ENCODE measurements around the gene ECE2.
A peak's percentile ranks its signal among the peaks of the same experiment; 100 is the strongest.

ECE2 gene

DNA sequence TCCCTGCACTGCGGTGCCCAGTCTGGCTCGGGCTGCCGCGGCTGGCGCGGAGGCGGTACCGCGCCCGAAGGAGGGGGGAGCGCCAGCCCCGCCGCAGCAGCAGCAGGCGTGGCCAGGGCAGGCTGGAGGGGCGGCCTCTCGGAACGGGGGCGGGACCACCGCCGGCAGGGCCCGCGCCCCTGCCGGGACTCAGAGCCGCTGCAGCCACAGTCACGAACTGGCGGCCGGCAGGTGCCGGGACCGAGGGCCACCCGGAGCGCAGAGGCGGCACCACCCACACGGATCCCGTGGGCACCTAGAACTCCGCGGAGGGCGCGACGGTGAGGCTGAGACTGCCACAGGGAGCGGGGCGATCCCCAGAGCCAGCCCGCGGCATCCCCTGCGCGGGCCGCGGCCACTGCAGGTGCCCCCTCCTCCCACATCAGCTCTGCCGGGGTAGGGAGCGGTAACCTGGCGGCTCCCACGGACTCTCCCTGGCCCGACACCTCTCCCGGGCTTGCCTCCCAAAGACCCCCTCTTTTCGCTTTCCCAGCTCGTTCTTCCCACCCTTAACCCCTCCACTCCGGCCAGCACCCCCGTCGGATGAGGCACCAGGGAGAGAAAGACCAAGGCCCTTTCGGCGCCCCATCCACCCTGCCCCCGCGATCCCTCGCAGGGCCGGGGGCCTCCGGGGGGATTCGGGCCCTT is 46.3 kb upstream of the ECE2 start, which contains the start of gene VWA5B2 (continued):
- TF ChIP-seq, protein P1, sequence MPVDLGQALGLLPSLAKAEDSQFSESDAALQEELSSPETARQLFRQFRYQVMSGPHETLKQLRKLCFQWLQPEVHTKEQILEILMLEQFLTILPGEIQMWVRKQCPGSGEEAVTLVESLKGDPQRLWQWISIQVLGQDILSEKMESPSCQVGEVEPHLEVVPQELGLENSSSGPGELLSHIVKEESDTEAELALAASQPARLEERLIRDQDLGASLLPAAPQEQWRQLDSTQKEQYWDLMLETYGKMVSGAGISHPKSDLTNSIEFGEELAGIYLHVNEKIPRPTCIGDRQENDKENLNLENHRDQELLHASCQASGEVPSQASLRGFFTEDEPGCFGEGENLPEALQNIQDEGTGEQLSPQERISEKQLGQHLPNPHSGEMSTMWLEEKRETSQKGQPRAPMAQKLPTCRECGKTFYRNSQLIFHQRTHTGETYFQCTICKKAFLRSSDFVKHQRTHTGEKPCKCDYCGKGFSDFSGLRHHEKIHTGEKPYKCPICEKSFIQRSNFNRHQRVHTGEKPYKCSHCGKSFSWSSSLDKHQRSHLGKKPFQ (tag by site-specific recombination; IDR thresholded peaks at IDR 0.05) = no peak
- TF ChIP-seq, protein P2, sequence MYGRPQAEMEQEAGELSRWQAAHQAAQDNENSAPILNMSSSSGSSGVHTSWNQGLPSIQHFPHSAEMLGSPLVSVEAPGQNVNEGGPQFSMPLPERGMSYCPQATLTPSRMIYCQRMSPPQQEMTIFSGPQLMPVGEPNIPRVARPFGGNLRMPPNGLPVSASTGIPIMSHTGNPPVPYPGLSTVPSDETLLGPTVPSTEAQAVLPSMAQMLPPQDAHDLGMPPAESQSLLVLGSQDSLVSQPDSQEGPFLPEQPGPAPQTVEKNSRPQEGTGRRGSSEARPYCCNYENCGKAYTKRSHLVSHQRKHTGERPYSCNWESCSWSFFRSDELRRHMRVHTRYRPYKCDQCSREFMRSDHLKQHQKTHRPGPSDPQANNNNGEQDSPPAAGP (tag by site-specific recombination; IDR thresholded peaks at IDR 0.05) = 0 out of 2 replicates have a peak, but pooled peaks have one; percentile 38
- peak; percentile 45 for TF ChIP-seq SP3 (tag by site-specific recombination; IDR thresholded peaks at IDR 0.05)
- TF ChIP-seq ZNF324 (tag by site-specific recombination; IDR thresholded peaks at IDR 0.05) = no peak
- TF ChIP-seq ZNF140 (tag by site-specific recombination; IDR thresholded peaks at IDR 0.05) = no peak
- TF ChIP-seq, protein P3, sequence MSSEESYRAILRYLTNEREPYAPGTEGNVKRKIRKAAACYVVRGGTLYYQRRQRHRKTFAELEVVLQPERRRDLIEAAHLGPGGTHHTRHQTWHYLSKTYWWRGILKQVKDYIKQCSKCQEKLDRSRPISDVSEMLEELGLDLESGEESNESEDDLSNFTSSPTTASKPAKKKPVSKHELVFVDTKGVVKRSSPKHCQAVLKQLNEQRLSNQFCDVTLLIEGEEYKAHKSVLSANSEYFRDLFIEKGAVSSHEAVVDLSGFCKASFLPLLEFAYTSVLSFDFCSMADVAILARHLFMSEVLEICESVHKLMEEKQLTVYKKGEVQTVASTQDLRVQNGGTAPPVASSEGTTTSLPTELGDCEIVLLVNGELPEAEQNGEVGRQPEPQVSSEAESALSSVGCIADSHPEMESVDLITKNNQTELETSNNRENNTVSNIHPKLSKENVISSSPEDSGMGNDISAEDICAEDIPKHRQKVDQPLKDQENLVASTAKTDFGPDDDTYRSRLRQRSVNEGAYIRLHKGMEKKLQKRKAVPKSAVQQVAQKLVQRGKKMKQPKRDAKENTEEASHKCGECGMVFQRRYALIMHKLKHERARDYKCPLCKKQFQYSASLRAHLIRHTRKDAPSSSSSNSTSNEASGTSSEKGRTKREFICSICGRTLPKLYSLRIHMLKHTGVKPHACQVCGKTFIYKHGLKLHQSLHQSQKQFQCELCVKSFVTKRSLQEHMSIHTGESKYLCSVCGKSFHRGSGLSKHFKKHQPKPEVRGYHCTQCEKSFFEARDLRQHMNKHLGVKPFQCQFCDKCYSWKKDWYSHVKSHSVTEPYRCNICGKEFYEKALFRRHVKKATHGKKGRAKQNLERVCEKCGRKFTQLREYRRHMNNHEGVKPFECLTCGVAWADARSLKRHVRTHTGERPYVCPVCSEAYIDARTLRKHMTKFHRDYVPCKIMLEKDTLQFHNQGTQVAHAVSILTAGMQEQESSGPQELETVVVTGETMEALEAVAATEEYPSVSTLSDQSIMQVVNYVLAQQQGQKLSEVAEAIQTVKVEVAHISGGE (tag by site-specific recombination; conservative IDR thresholded peaks at IDR 0.05; ENCODE audit: low read depth) = 0 out of 2 replicates have a peak, but pooled peaks have one; percentile 14
- TF ChIP-seq ZFP37 (tag by site-specific recombination; IDR thresholded peaks at IDR 0.05) = peak; percentile 48; the same call in 1 of the 2 replicates
- TF ChIP-seq, protein P4, sequence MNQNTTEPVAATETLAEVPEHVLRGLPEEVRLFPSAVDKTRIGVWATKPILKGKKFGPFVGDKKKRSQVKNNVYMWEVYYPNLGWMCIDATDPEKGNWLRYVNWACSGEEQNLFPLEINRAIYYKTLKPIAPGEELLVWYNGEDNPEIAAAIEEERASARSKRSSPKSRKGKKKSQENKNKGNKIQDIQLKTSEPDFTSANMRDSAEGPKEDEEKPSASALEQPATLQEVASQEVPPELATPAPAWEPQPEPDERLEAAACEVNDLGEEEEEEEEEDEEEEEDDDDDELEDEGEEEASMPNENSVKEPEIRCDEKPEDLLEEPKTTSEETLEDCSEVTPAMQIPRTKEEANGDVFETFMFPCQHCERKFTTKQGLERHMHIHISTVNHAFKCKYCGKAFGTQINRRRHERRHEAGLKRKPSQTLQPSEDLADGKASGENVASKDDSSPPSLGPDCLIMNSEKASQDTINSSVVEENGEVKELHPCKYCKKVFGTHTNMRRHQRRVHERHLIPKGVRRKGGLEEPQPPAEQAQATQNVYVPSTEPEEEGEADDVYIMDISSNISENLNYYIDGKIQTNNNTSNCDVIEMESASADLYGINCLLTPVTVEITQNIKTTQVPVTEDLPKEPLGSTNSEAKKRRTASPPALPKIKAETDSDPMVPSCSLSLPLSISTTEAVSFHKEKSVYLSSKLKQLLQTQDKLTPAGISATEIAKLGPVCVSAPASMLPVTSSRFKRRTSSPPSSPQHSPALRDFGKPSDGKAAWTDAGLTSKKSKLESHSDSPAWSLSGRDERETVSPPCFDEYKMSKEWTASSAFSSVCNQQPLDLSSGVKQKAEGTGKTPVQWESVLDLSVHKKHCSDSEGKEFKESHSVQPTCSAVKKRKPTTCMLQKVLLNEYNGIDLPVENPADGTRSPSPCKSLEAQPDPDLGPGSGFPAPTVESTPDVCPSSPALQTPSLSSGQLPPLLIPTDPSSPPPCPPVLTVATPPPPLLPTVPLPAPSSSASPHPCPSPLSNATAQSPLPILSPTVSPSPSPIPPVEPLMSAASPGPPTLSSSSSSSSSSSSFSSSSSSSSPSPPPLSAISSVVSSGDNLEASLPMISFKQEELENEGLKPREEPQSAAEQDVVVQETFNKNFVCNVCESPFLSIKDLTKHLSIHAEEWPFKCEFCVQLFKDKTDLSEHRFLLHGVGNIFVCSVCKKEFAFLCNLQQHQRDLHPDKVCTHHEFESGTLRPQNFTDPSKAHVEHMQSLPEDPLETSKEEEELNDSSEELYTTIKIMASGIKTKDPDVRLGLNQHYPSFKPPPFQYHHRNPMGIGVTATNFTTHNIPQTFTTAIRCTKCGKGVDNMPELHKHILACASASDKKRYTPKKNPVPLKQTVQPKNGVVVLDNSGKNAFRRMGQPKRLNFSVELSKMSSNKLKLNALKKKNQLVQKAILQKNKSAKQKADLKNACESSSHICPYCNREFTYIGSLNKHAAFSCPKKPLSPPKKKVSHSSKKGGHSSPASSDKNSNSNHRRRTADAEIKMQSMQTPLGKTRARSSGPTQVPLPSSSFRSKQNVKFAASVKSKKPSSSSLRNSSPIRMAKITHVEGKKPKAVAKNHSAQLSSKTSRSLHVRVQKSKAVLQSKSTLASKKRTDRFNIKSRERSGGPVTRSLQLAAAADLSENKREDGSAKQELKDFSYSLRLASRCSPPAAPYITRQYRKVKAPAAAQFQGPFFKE (tag by site-specific recombination; IDR thresholded peaks at IDR 0.05; ENCODE audit: borderline replicate concordance) = no peak
- TF ChIP-seq ZNF600 (tag by site-specific recombination; IDR thresholded peaks at IDR 0.05) = peak; percentile 79
- TF ChIP-seq, protein P5, sequence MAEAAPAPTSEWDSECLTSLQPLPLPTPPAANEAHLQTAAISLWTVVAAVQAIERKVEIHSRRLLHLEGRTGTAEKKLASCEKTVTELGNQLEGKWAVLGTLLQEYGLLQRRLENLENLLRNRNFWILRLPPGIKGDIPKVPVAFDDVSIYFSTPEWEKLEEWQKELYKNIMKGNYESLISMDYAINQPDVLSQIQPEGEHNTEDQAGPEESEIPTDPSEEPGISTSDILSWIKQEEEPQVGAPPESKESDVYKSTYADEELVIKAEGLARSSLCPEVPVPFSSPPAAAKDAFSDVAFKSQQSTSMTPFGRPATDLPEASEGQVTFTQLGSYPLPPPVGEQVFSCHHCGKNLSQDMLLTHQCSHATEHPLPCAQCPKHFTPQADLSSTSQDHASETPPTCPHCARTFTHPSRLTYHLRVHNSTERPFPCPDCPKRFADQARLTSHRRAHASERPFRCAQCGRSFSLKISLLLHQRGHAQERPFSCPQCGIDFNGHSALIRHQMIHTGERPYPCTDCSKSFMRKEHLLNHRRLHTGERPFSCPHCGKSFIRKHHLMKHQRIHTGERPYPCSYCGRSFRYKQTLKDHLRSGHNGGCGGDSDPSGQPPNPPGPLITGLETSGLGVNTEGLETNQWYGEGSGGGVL (tag by site-specific recombination; IDR thresholded peaks at IDR 0.05) = peak; percentile 44
- TF ChIP-seq ZFHX2 (tag by site-specific recombination; conservative IDR thresholded peaks at IDR 0.05) = peak; percentile 90
- TF ChIP-seq ZNF10 (tag by site-specific recombination; IDR thresholded peaks at IDR 0.05) = 0 out of 2 replicates have a peak, but pooled peaks have one; percentile 26
- TF ChIP-seq ZNF610 (tag by site-specific recombination; IDR thresholded peaks at IDR 0.05; ENCODE audit: borderline replicate concordance) = no peak
- TF ChIP-seq ZNF555 (tag by site-specific recombination; conservative IDR thresholded peaks at IDR 0.05) = no peak
- TF ChIP-seq ZNF335 (tag by site-specific recombination; conservative IDR thresholded peaks at IDR 0.05) = peak; percentile 89
- TF ChIP-seq GLI2 (tag by site-specific recombination; IDR thresholded peaks at IDR 0.05; ENCODE audit: borderline replicate concordance, low read depth) = no peak
- TF ChIP-seq ZSCAN16 (tag by site-specific recombination; IDR thresholded peaks at IDR 0.05) = no peak
- peak; percentile 90 for TF ChIP-seq GLIS2 (tag by site-specific recombination; IDR thresholded peaks at IDR 0.05)
- TF ChIP-seq SP2 (tag by site-specific recombination; IDR thresholded peaks at IDR 0.05) = peak; percentile 45
- TF ChIP-seq ZNF76 (tag by site-specific recombination; IDR thresholded peaks at IDR 0.05; ENCODE audit: borderline replicate concordance, low read depth) = no peak
- TF ChIP-seq BCL11B (tag by site-specific recombination; IDR thresholded peaks at IDR 0.05; ENCODE audit: low read depth) = 0 out of 2 replicates have a peak, but pooled peaks have one; percentile 14
- TF ChIP-seq, protein P6, sequence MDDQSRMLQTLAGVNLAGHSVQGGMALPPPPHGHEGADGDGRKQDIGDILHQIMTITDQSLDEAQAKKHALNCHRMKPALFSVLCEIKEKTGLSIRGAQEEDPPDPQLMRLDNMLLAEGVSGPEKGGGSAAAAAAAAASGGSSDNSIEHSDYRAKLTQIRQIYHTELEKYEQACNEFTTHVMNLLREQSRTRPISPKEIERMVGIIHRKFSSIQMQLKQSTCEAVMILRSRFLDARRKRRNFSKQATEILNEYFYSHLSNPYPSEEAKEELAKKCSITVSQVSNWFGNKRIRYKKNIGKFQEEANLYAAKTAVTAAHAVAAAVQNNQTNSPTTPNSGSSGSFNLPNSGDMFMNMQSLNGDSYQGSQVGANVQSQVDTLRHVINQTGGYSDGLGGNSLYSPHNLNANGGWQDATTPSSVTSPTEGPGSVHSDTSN (CRISPR knock-in tag; IDR thresholded peaks at IDR 0.05) = 0 out of 2 replicates have a peak, but pooled peaks have one; percentile 34
- TF ChIP-seq ZNF530 (tag by site-specific recombination; IDR thresholded peaks at IDR 0.05; ENCODE audit: low read depth) = no peak

Data from HEK293 (cell line).